Measurements from ENCODE around the gene PNMA1.

DNA sequence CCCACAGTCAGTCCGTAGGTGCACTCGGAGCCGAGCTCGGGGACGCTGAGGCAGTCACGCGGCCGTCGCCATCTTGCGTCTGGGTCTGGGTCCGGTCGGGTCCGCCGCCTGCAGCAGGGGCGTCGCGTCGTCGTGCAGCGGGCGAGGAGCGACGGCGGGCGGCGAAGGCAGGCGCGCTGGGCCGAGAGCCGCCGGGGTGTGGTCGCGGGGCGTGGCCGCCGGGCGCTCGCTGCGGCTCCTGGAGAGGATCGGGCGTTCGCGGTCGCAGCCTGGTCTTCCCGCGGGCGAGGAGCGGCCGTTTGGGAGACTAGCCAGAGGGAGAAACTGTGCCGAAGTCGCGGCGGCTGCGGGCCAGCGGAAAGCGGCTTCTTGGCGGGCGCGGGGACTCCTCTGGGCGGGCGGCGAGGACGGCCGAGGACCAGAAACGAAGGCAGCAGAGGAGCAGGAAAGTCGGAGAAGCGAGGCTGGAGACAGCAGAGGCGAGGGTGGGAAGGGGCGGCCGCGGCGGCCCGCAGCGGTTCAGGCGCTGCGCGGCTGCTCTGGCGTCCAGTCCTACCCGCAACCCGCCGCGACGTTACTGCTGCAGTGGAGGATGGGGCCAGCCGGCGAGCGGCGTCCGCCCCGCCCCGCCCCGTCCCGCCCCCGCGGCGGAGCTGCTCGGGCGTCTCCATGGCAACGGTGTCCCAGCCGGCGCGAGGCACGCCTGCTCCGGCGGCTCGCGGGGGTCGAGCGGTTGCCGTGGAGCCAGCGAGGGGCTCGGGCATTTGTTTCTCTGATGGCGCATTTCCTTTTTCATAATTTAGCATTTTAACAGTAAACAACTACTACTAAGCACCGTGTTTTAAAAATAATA lies at the start of gene PNMA1:
- TF ChIP-seq, protein P1, sequence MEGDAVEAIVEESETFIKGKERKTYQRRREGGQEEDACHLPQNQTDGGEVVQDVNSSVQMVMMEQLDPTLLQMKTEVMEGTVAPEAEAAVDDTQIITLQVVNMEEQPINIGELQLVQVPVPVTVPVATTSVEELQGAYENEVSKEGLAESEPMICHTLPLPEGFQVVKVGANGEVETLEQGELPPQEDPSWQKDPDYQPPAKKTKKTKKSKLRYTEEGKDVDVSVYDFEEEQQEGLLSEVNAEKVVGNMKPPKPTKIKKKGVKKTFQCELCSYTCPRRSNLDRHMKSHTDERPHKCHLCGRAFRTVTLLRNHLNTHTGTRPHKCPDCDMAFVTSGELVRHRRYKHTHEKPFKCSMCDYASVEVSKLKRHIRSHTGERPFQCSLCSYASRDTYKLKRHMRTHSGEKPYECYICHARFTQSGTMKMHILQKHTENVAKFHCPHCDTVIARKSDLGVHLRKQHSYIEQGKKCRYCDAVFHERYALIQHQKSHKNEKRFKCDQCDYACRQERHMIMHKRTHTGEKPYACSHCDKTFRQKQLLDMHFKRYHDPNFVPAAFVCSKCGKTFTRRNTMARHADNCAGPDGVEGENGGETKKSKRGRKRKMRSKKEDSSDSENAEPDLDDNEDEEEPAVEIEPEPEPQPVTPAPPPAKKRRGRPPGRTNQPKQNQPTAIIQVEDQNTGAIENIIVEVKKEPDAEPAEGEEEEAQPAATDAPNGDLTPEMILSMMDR (IDR thresholded peaks at IDR 0.05), result peak in 1 of 4 experiments; percentile 2
- peak; percentile 79 to 88 for TF ChIP-seq POLR2A (IDR thresholded peaks at IDR 0.05)
- TF ChIP-seq POLR2AphosphoS5 (IDR thresholded peaks at IDR 0.05), result peak; percentile 86
- no peak for TF ChIP-seq EP300 (IDR thresholded peaks at IDR 0.05)

All from gastroesophageal sphincter (tissue), 3 donors.